Large intestine (tissue), 3 donors: ENCODE data around the gene FOXA3. TPM values are rescaled to one million over a fixed set of nuclear protein-coding genes. Genes with fewer than 3 reads are reported as not detected.
"Not testable (repeated sequence)": the region's sequence is repeated elsewhere in the genome, so short reads cannot be mapped to it uniquely, and the experiment has no call there.

Source experiments
- DNase-seq, 2 donors: peaks; one replicate each; pipeline versions ENCODE4 v3.0.0 to v3.0.0-alpha.2; 2013
- H3K27ac ChIP-seq: one replicate; pipeline ENCODE4 v1.5.1; 2013; ENCODE audit warnings: low read length
- H3K27me3 ChIP-seq: 2 replicates; pipeline ENCODE4 v1.6.1; 2013; ENCODE audit warnings: low read length; ENCODE audit not compliant: control insufficient read depth, insufficient read depth
- H3K36me3 ChIP-seq: 2 replicates; pipeline ENCODE4 v1.6.1; 2013; ENCODE audit warnings: low read length; ENCODE audit not compliant: control insufficient read depth, insufficient read depth
- H3K4me1 ChIP-seq: one replicate; pipeline ENCODE4 v1.6.1; 2013; ENCODE audit warnings: low read length; ENCODE audit not compliant: control insufficient read depth, insufficient read depth
- H3K4me3 ChIP-seq: one replicate; pipeline ENCODE4 v1.5.1; 2013; ENCODE audit warnings: low read length
- H3K9me3 ChIP-seq: one replicate; pipeline ENCODE4 v1.6.1; 2013; ENCODE audit warnings: mild to moderate bottlenecking, low read depth, low read length, moderate library complexity; ENCODE audit not compliant: control insufficient read depth
- WGBS: methylation state at CpG from one replicate; pipeline ENCODE4 v1.1.5; 2013; ENCODE audit warnings: low lambda C conversion rate; ENCODE audit not compliant: insufficient coverage; 5-methylcytosine and 5-hydroxymethylcytosine counted together
- polyA plus RNA-seq: library from polyadenylated mRNA; unstranded; fragments of 120-200 nt; gene quantifications from one replicate; pipeline ENCODE4 v1.2.1, GENCODE V29; 2013

The FOXA3 gene
- polyA plus RNA-seq, 1 donor, result 21.3 TPM

DNA sequence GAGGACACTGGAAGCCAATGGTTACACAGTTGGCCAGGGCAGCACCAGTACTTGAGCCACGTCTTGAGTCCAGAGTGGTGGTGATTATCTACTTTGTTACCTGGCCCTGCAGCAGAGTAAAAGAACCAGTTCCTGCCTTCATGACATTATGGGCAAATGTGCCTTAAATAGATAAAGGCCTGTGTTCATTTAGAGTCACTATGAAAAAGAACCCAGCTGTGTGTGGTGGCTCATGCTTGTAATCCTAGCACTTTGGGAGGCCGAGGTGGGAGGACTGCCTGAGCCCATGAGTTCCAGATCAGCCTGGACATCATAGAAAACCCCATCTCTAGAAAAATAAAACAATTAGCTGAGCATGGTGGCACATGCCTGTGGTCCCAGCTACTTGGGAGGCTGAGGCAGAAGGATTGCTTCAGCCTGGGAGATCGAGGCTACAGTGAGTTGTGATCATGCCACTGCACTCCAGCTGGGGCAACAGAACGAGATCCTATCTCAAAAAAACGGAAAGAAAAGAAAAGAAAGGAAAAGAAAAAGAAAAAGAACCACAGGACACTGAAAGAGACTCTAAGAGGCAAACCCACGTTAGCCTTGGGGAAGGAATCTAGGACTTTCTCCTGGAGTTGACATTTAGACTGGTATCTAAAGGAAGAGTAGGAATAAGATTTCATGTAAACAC lies 25.2 kb downstream of the FOXA3 start:
- no peak overlapping the region for H3K4me3 ChIP-seq
- peaks cover 12% of the 10 kb centered on the region for H3K4me1 ChIP-seq
- no peaks in the 10 kb centered on the region for H3K27me3 ChIP-seq
- no peak for DNase-seq
- 83% methylated on average over 3 of the region's 6 CpGs for WGBS
- peaks cover 5% of the 10 kb centered on the region for H3K9me3 ChIP-seq
- H3K27ac ChIP-seq, result no peak overlapping the region
- peaks cover 11% of the 10 kb centered on the region for H3K36me3 ChIP-seq

DNA sequence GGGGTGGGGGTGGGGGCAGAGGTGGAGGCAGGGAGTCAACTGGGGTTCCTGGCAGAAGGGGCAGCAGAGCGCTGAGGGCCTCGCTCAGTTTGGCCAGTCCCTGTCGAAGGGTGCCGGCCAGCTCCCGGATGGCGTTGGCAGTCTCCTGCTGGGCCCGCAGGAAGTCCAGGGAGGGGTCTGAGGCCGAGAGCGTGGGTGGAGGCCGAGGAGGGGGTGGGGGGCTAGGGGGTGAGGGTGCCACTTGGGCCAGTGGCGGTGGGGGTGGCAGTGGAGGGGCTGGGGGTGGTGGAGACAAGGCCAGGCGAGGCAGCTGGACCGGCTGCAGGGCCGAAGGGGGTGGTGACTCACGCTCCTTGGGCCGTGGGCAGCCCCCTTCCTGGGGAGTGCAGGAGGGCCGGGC lies 26.8 kb downstream of the FOXA3 start:
- WGBS, result no CpG with 5 or more reads among the region's 17 CpGs
- Histone ChIP-seq H3K4me3 (no peak overlapping the region), H3K27ac (no peak overlapping the region), H3K4me1 (peaks cover 18% of the 10 kb centered on the region), H3K9me3 (no peaks in the 10 kb centered on the region), H3K27me3 (no peaks in the 10 kb centered on the region), H3K36me3 (peaks cover 7% of the 10 kb centered on the region)
- no peak for DNase-seq

DNA sequence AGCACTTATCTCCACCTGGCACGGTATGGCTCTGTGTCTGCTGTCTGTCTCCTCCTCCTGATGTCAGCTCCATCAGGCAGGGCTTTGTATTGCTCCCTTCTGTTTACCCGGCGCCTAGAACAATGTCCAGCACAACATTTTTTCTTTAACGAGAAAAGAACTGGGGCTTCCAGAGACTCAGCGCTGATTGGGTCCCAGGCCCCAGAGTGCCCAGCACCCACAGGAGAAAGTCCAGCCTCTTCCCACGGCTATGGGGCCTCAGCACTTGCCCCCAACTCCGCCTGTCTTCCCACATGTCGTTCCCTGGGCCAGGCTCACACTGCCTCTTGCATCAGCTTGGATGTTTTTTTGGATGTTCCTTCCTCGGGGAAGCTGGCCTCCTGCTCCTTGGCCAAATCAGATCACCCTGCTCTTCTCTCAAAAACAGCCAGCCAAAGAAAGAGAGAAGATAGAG lies 31.4 kb downstream of the FOXA3 start:
- no peaks in the 10 kb centered on the region for H3K27me3 ChIP-seq
- H3K27ac ChIP-seq, result peak overlapping the region; percentile 53
- H3K4me3 ChIP-seq, result no peak overlapping the region
- no peaks in the 10 kb centered on the region for H3K9me3 ChIP-seq
- peaks cover 21% of the 10 kb centered on the region for H3K4me1 ChIP-seq
- peaks cover 24% of the 10 kb centered on the region for H3K36me3 ChIP-seq
- WGBS, result no CpG with 5 or more reads among the region's 9 CpGs
- peak; percentile 78 to 92 for DNase-seq

DNA sequence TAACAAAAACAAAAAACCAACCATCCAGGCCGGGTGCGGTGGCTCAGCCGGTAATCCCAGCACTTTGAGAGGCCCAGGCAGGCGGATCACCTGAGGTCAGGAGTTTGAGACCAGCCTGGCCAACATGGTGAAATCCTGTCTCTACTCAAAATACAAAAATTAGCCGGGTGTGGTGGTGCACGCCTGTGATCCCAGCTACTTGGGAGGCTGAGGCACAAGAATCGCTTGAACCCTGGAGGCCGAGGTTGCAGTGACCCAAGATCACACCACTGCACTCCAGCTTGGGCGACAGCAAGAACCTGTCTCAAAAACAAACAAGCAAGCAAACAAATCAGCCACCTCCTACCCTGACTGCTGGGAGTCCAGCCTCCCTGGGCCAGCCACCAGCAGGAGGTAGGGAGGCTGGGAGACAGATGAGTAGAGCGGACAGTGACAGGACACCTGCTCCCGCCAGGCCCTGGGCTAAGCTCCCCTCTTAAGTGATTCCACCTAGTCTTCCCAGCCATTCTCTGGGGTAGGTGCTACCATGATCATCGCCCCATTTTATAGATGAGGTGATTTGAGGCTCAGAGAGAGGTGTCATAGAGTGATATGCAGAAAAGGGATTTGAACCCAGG lies 32.0 kb downstream of the FOXA3 start:
- H3K27me3 ChIP-seq, H3K9me3 ChIP-seq, DNase-seq, H3K4me3 ChIP-seq: not testable (repeated sequence)
- Histone ChIP-seq H3K4me1 (peaks cover 23% of the 10 kb centered on the region), H3K27ac (peak overlapping the region; percentile 53), H3K36me3 (peaks cover 24% of the 10 kb centered on the region)
- WGBS, result no CpG with 5 or more reads among the region's 12 CpGs

DNA sequence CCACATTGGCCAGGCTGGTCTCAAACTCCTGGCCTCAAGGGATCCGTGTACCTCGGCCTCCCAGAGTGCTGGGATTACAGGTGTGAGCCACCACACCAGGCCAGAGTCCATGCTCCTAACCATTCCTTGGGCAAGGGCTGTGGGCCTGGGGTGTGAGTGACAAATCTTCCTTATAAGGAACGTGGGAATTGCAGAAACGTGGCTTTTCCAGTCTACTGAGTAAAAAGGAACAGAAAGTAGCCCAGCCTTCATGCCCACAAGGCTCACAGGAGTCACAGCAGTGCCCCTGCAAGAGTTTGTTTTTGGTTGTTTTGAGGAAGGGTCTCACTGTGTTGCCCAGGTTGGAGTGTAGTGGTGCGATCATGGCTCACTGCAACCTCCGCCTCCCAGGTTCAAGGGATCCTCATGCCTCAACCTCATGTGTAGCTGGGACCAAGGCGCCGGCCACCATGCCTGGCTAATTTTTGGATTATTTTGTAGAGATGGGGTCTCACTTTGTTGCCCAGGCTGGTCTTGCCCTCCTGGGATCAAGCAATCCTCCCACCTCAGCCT lies 33.2 kb downstream of the FOXA3 start:
- WGBS, result no CpG with 5 or more reads among the region's 8 CpGs
- no peak for DNase-seq
- no peak overlapping the region for H3K4me3 ChIP-seq
- H3K27me3 ChIP-seq, result peaks cover 2% of the 10 kb centered on the region
- no peaks in the 10 kb centered on the region for H3K9me3 ChIP-seq
- no peak overlapping the region for H3K27ac ChIP-seq
- peaks cover 23% of the 10 kb centered on the region for H3K4me1 ChIP-seq
- H3K36me3 ChIP-seq, result peaks cover 21% of the 10 kb centered on the region

DNA sequence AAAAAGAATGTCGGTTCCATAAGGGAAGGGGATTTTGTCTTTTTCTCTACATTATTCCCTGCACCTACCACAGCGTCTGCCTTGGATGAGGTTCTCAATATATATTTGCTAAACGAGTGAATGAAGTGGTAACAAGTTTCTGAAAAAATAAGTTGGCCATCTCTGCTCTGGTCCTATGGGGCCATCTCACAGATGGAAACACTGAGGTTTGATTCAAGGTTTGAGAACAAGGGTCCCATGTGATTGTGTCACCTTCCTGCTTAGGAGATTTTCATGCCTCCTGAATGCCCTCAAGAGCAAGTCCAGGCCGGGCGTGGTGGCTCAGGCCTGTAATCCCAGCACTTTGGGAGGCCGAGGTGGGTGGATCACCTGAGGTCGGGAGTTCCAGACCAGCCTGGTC lies 35.1 kb downstream of the FOXA3 start:
- no peaks in the 10 kb centered on the region for H3K9me3 ChIP-seq
- no peak overlapping the region for H3K27ac ChIP-seq
- H3K4me3 ChIP-seq, result no peak overlapping the region
- DNase-seq, result no peak
- peaks cover 2% of the 10 kb centered on the region for H3K27me3 ChIP-seq
- peaks cover 19% of the 10 kb centered on the region for H3K36me3 ChIP-seq
- no CpG with 5 or more reads among the region's 7 CpGs for WGBS
- peaks cover 29% of the 10 kb centered on the region for H3K4me1 ChIP-seq

DNA sequence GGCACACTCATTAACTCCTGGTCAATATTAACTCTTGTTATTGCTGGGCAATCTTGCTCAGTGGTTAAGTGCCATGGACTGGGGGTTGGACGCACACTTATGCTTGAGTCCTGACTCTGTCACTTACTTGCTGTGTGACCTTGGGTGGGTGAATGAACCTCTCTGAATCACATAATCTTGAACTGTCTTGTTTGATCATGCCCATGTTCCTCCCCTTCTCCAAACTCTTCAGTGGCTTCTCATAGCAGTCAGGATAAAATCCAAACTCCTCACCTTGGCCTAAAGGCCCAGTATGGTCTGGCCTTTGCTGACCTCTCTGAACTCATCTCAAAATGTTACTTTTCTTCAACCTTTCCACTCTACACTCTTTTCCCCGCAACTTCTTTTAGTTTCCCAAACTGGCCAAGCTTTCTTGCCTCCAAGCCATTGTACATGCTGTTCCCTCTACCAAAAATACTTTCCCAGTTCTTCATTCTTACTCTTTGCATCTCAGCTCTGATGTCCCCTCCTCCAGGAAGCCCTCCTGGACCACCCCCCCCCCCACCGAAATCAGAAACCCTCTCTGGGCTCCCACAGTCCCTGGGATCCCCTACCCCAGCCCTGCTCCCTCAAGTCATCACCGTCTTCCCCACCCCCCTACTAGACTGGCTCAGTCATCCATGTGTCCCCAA lies 35.9 kb downstream of the FOXA3 start:
- 100% methylated on average over 1 of the region's 4 CpGs for WGBS
- Histone ChIP-seq H3K9me3 (no peaks in the 10 kb centered on the region), H3K27me3 (peaks cover 2% of the 10 kb centered on the region), H3K27ac (no peak overlapping the region), H3K4me3 (no peak overlapping the region), H3K4me1 (peaks cover 21% of the 10 kb centered on the region), H3K36me3 (peaks cover 19% of the 10 kb centered on the region)
- DNase-seq, result no peak

DNA sequence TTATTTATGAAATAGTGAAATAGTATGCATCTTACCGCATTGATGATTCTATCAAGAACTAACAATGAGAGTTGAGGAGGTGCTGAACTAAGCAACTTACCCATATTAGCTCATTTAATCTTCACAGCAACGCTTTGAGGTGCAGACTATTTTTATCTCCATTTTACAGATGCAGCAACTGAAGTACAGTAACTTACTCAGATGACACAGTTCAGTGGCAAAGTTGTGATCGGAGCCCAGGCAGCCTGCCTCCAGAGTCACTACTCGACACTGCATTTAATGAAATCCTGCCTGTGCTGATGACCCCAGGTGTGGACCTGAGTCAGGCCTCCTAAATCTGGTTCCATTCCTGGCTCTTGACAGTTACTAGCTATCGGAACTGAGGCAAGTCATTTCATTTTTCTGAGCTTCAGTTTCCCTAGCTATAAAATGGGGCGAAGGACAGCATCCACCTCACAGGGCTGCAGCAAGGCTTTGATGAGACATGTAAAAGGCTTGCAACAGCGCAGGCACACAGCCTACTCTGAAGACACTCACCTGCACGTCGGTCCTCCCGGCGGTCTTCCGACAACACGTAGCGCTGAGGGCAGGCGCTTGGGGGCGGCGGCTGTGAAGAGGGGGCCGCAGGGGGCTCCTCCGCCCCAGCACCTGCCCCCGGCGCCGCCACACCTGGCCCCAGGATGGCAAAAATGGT lies 36.8 kb downstream of the FOXA3 start:
- Histone ChIP-seq H3K9me3 (no peaks in the 10 kb centered on the region), H3K27ac (no peak overlapping the region), H3K36me3 (peaks cover 19% of the 10 kb centered on the region), H3K4me1 (peaks cover 14% of the 10 kb centered on the region), H3K27me3 (peaks cover 2% of the 10 kb centered on the region), H3K4me3 (peak overlapping the region; percentile 47)
- no CpG with 5 or more reads among the region's 22 CpGs for WGBS
- DNase-seq, result peak in 1 of 2 donors; percentile 41

DNA sequence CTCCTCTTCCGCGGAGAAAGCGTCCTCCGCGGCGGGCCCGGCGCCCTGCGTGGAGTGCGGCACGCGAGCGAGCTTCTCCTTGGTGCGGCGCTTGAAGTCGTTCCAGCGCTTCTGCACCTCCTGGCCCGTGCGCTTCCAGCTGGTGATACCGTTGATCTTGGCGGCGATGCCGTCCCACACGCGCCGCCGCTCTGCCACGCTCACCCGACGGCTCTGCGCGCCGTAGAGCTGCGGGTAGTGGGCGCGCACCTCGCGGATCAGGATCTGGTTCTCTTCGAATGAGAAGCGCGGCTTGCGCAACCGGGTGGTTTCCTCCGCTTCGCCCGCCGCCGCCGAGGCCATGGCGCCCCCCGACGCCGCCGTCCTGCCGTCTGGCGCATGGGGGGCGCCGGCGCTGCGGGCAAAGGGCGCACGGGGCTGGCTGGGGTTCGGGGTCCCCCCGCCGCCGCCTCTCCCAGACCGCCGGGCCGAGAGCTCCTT lies 37.3 kb downstream of the FOXA3 start:
- H3K4me3 ChIP-seq, result peak overlapping the region; percentile 64
- H3K36me3 ChIP-seq, result peaks cover 19% of the 10 kb centered on the region
- H3K27me3 ChIP-seq, result peaks cover 2% of the 10 kb centered on the region
- DNase-seq, result peak in 1 of 2 donors; percentile 72
- H3K9me3 ChIP-seq, result no peaks in the 10 kb centered on the region
- H3K4me1 ChIP-seq, result peaks cover 9% of the 10 kb centered on the region
- H3K27ac ChIP-seq, result no peak overlapping the region
- WGBS, result no CpG with 5 or more reads among the region's 69 CpGs
